Nephron progenitor cell (in vitro differentiated cells): ENCODE data around the gene PCBP2.
A peak's percentile ranks its signal among the peaks of the same experiment; 100 is the strongest.

Experiments
- DNase-seq: peaks from one replicate; pipeline ENCODE4 v3.0.0; 2021
- H3K27ac Mint-ChIP-seq: 2 replicates; pipeline ENCODE4 v1.8.0; 2021; ENCODE audit warnings: mild to moderate bottlenecking, moderate library complexity, mixed read lengths
- H3K27me3 Mint-ChIP-seq: 2 replicates; pipeline ENCODE4 v1.8.0; 2021; ENCODE audit warnings: mild to moderate bottlenecking, low read depth, mixed read lengths; ENCODE audit not compliant: poor library complexity
- H3K36me3 Mint-ChIP-seq: 2 replicates; pipeline ENCODE4 v1.8.0; 2021; ENCODE audit warnings: low read depth, mixed read lengths
- H3K4me1 Mint-ChIP-seq: 2 replicates; pipeline ENCODE4 v1.8.0; 2021; ENCODE audit warnings: mixed read lengths
- H3K4me3 Mint-ChIP-seq: 2 replicates; pipeline ENCODE4 v1.8.0; 2021; ENCODE audit warnings: mild to moderate bottlenecking, moderate library complexity, mixed read lengths
- H3K9me3 Mint-ChIP-seq: 2 replicates; pipeline ENCODE4 v1.8.0; 2021; ENCODE audit warnings: mild to moderate bottlenecking, moderate library complexity, mixed read lengths
- CTCF ChIP-seq: fragments of 200-600 bp; sonication (generic); IDR thresholded peaks from 2 replicates; pipeline ENCODE4 v1.5.0; 2021; ENCODE audit warnings: antibody characterized with exemption

PCBP2 gene

GRCh38 chr12:53483225-53483978 lies 31.5 kb downstream of the PCBP2 start:
- no peak for TF ChIP-seq CTCF
- Mint-ChIP-seq H3K36me3 (peaks cover 56% of the 10 kb centered on the region), H3K27ac (peak overlapping the region; percentile 95), H3K27me3 (no peaks in the 10 kb centered on the region), H3K9me3 (no peaks in the 10 kb centered on the region), H3K4me1 (no peaks in the 10 kb centered on the region), H3K4me3 (no peak overlapping the region)
- DNase-seq = no peak

GRCh38 chr12:53483979-53484377 lies 32.1 kb downstream of the PCBP2 start:
- no peak overlapping the region for H3K4me3 Mint-ChIP-seq
- H3K4me1 Mint-ChIP-seq = no peaks in the 10 kb centered on the region
- no peaks in the 10 kb centered on the region for H3K27me3 Mint-ChIP-seq
- H3K36me3 Mint-ChIP-seq = peaks cover 52% of the 10 kb centered on the region
- no peak for DNase-seq
- no peaks in the 10 kb centered on the region for H3K9me3 Mint-ChIP-seq
- no peak for TF ChIP-seq CTCF
- peak overlapping the region; percentile 95 for H3K27ac Mint-ChIP-seq

- H3K27me3 Mint-ChIP-seq = no peaks in the 10 kb centered on the region
- no peak overlapping the region for H3K4me3 Mint-ChIP-seq
- peaks cover 49% of the 10 kb centered on the region for H3K36me3 Mint-ChIP-seq
- H3K27ac Mint-ChIP-seq = peak overlapping the region; percentile 86
- DNase-seq = no peak
- no peaks in the 10 kb centered on the region for H3K9me3 Mint-ChIP-seq
- peaks cover 7% of the 10 kb centered on the region for H3K4me1 Mint-ChIP-seq
- TF ChIP-seq CTCF = no peak
Observed at GRCh38 chr12:53484686-53485575, 33.0 kb downstream of the PCBP2 start.

GRCh38 chr12:53485955-53486735 lies 34.2 kb downstream of the PCBP2 start:
- H3K4me3 Mint-ChIP-seq = no peak overlapping the region
- H3K4me1 Mint-ChIP-seq = peaks cover 12% of the 10 kb centered on the region
- H3K27ac Mint-ChIP-seq = peak overlapping the region; percentile 91
- peaks cover 47% of the 10 kb centered on the region for H3K36me3 Mint-ChIP-seq
- H3K9me3 Mint-ChIP-seq = no peaks in the 10 kb centered on the region
- DNase-seq = no peak
- TF ChIP-seq CTCF = no peak
- peaks cover 2% of the 10 kb centered on the region for H3K27me3 Mint-ChIP-seq

- Mint-ChIP-seq H3K27ac (peak overlapping the region; percentile 91), H3K27me3 (peaks cover 2% of the 10 kb centered on the region), H3K4me3 (no peak overlapping the region), H3K4me1 (peaks cover 16% of the 10 kb centered on the region), H3K36me3 (peaks cover 44% of the 10 kb centered on the region), H3K9me3 (no peaks in the 10 kb centered on the region)
- no peak for TF ChIP-seq CTCF
- no peak for DNase-seq
Observed at GRCh38 chr12:53486736-53487487, 35.0 kb downstream of the PCBP2 start.
